ENCODE data around the gene VPS45.

VPS45 gene

GRCh38 chr1:150152182-150152536 lies 84.6 kb downstream of the VPS45 start:
- POLR2A ChIA-PET = interaction anchor here (1.0 to 1.2 kb wide), 2 partner anchors 9 kb away, joined by 3 read pairs; no protein-coding TSS in a partner anchor
- Histone ChIP-seq H3K36me3 (ENCODE audit: control insufficient read depth in 2 of 2, insufficient read depth in 1 of 2, low read length in 2 of 2) (peaks cover 0 to 49% of the 10 kb centered on the region in 2 experiments; a peak in 2 of 3 replicates), H3K4me1 (ENCODE audit: control insufficient read depth, insufficient read depth, low read length) (peaks cover 3% of the 10 kb centered on the region; the same call in 1 of the 2 replicates), H3K9me3 (ENCODE audit: control insufficient read depth, insufficient read depth, low read depth, low read length) (no peaks in the 10 kb centered on the region), H3K27ac (ENCODE audit: extremely low read depth, low read depth, low read length) (no peak overlapping the region), H3K4me3 (ENCODE audit: low read depth, low read length) (no peak overlapping the region)
- CTCF ChIA-PET = interaction anchor here (0.5 to 3.3 kb wide), 3 partner anchors 8 to 340 kb away, joined by 3 to 18 read pairs (median 4); no protein-coding TSS in a partner anchor
- TF ChIP-seq KLF8 (tag by site-specific recombination; IDR thresholded peaks at IDR 0.05) (no peak), ZBTB48 (tag by site-specific recombination; IDR thresholded peaks at IDR 0.05) (no peak), HOXA7 (CRISPR knock-in tag; IDR thresholded peaks at IDR 0.05; ENCODE audit: borderline replicate concordance) (no peak), ZNF239 (tag by site-specific recombination; IDR thresholded peaks at IDR 0.05) (no peak), ZBTB20 (tag by site-specific recombination; IDR thresholded peaks at IDR 0.05) (no peak), ZBTB11 (tag by site-specific recombination; conservative IDR thresholded peaks at IDR 0.05; ENCODE audit: low read depth) (peak; percentile 33; the same call in 1 of the 2 replicates), PRDM1 (tag by site-specific recombination; IDR thresholded peaks at IDR 0.05) (peak; percentile 63), ZNF354C (tag by site-specific recombination; IDR thresholded peaks at IDR 0.05; ENCODE audit: borderline replicate concordance, low read depth) (no peak), SCRT1 (tag by site-specific recombination; IDR thresholded peaks at IDR 0.05; ENCODE audit: borderline replicate concordance) (peak; percentile 43; the same call in 1 of the 2 replicates), ZNF394 (tag by site-specific recombination; IDR thresholded peaks at IDR 0.05; ENCODE audit: borderline replicate concordance) (peak; percentile 72; the same call in 1 of the 2 replicates), ZNF639 (tag by site-specific recombination; IDR thresholded peaks at IDR 0.05) (no peak), ZFP41 (tag by site-specific recombination; IDR thresholded peaks at IDR 0.05; ENCODE audit: borderline replicate concordance) (no peak), ZNF416 (tag by site-specific recombination; IDR thresholded peaks at IDR 0.05) (no peak), SCRT2 (tag by site-specific recombination; IDR thresholded peaks at IDR 0.05) (peak; percentile 84), MZF1 (tag by site-specific recombination; IDR thresholded peaks at IDR 0.05; ENCODE audit: borderline replicate concordance) (no peak), ZNF132 (tag by site-specific recombination; IDR thresholded peaks at IDR 0.05; ENCODE audit: borderline replicate concordance) (no peak), EGR2 (tag by site-specific recombination; IDR thresholded peaks at IDR 0.05; ENCODE audit: low read depth) (no peak), ZNF677 (tag by site-specific recombination; IDR thresholded peaks at IDR 0.05) (0 out of 2 replicates have a peak, but pooled peaks have one; percentile 34), SP7 (tag by site-specific recombination; IDR thresholded peaks at IDR 0.05) (no peak), ZXDB (tag by site-specific recombination; IDR thresholded peaks at IDR 0.05) (no peak), ZNF76 (tag by site-specific recombination; IDR thresholded peaks at IDR 0.05; ENCODE audit: borderline replicate concordance, low read depth) (no peak)
